OCI-LY7 (cell line): Measurements from ENCODE around the gene TYW1B. TPM values are rescaled to one million over a fixed set of nuclear protein-coding genes. Genes with fewer than 3 reads are reported as not detected.
"Not testable (repeated sequence)": the region's sequence is repeated elsewhere in the genome, so short reads cannot be mapped to it uniquely, and the experiment has no call there.

Experiments
- BruUV-seq: library from RNA; stranded (reverse); fragments of 400-500 nt; replicated peaks from 2 replicates; lab custom pipeline; 2021; lab: Mats Ljungman, UMichigan
- CTCF ChIA-PET: fragments of 300-600 bp; sonication (Branson Sonifier 250); formaldehyde crosslinking; loops from one replicate; lab custom pipeline; 2022; ENCODE audit warnings: antibody characterized with exemption; ENCODE audit not compliant: unreplicated experiment; lab: Charles Lee
- POLR2A ChIA-PET: fragments of 300-600 bp; sonication (Branson Sonifier 250); formaldehyde crosslinking; loops from one replicate; lab custom pipeline; 2022; ENCODE audit warnings: antibody characterized with exemption; lab: Charles Lee
- DNase-seq: peaks from one replicate; pipeline ENCODE4 v3.0.0-alpha.2; 2015; ENCODE audit warnings: low spot score
- H2AFZ ChIP-seq: fragments of 200-600 bp; sonication (generic), shearing (Covaris generic); 2 replicates; pipeline ENCODE4 v1.6.1; 2014; ENCODE audit warnings: mild to moderate bottlenecking, antibody characterized with exemption, low read length, moderate library complexity
- H3K27ac ChIP-seq: fragments of 200-600 bp; sonication (generic); 2 replicates; pipeline ENCODE4 v1.5.1; 2014; ENCODE audit warnings: mixed run types, low read depth, mild to moderate bottlenecking, moderate library complexity, low read length, inconsistent platforms; ENCODE audit not compliant: poor library complexity, severe bottlenecking
- H3K36me3 ChIP-seq: fragments of 200-600 bp; sonication (generic); 2 replicates; pipeline ENCODE4 v1.6.1; 2014; ENCODE audit warnings: mild to moderate bottlenecking, antibody characterized with exemption, low read length, moderate library complexity, mixed read lengths; ENCODE audit not compliant: insufficient read depth
- H3K4me1 ChIP-seq: fragments of 200-600 bp; sonication (generic); 2 replicates; pipeline ENCODE4 v1.5.1; 2014; ENCODE audit warnings: mild to moderate bottlenecking, low read length; ENCODE audit not compliant: insufficient read depth, poor library complexity, severe bottlenecking
- H3K4me2 ChIP-seq: fragments of 200-600 bp; sonication (generic); 2 replicates; pipeline ENCODE4 v1.6.1; 2014; ENCODE audit warnings: mild to moderate bottlenecking, low read length
- H3K4me3 ChIP-seq: fragments of 200-600 bp; sonication (generic); 2 replicates; pipeline ENCODE4 v1.5.1; 2014; ENCODE audit warnings: mild to moderate bottlenecking, low read depth, low read length; ENCODE audit not compliant: poor library complexity, severe bottlenecking
- H3K79me2 ChIP-seq: fragments of 200-600 bp; sonication (generic); 2 replicates; pipeline ENCODE4 v1.6.1; 2016; ENCODE audit warnings: low read depth, mild to moderate bottlenecking, low read length, moderate library complexity, mixed read lengths; ENCODE audit not compliant: insufficient read depth
- H3K9me2 ChIP-seq: fragments of 200-600 bp; sonication (generic); 2 replicates; pipeline ENCODE4 v1.6.1; 2016; ENCODE audit warnings: mild to moderate bottlenecking, low read length, mixed read lengths; ENCODE audit not compliant: insufficient read depth
- H3K9me3 ChIP-seq: fragments of 200-600 bp; sonication (generic); 2 replicates; pipeline ENCODE4 v1.6.1; 2014; ENCODE audit warnings: mild to moderate bottlenecking, mixed run types, low read length, mixed read lengths
- H4K20me1 ChIP-seq: fragments of 200-600 bp; sonication (generic); 2 replicates; pipeline ENCODE4 v1.6.1; 2014; ENCODE audit warnings: mild to moderate bottlenecking, antibody characterized with exemption, low read length, moderate library complexity, mixed read lengths; ENCODE audit not compliant: insufficient read depth
- EZH2phosphoT487 ChIP-seq: fragments of 200-600 bp; sonication (generic); IDR thresholded peaks from 2 replicates; pipeline ENCODE4 v1.6.1; 2018; ENCODE audit warnings: low read depth, borderline replicate concordance, mild to moderate bottlenecking, mixed run types, antibody characterized with exemption, low read length, moderate library complexity, mixed read lengths
- intact Hi-C: fragments of 100-400 bp; cut with micrococcal nuclease; formaldehyde crosslinking; loops from one replicate; pipeline ENCODE4 v1.10.0; 2022; ENCODE audit not compliant: unreplicated experiment
- total RNA-seq, 2 experiments: library from RNA; depleted of rRNA in 1 of 2; stranded (reverse); fragments of >200 nt in 1 of 2; shearing (Covaris generic) in 1 of 2; gene quantifications; 2 replicates each; pipeline ENCODE4 v1.2.3, GENCODE V29; 2014 to 2022
- TF ChIP-seq, protein P1 (sequence below): fragments of 200-600 bp; sonication (generic); conservative IDR thresholded peaks from 2 replicates; pipeline ENCODE4 v1.5.1; 2014; ENCODE audit warnings: mild to moderate bottlenecking, antibody characterized with exemption, low read length, moderate library complexity, mixed read lengths

Gene TYW1B
- total RNA-seq, 2 experiments from 2014 or later = 5.1 to 7.2 TPM

DNA sequence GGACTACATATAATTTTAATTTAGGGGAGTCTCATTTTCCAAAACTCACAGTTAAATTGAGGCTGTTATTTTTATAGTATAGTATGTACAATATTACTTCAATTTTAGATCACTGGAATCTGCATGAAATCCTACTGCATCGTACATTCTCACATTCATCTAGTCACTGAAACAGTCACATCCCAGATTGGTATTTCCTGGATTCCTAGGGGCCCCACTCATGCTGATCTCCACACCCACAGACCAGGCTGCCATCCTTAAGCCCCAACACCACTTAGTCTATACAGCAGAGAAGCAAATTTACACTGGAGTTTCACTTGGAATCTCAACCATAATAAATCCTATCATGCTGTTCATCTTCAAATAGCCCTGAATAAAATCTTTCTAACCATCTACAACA, 26.4 kb downstream of the TYW1B start:
- H3K4me2 ChIP-seq, intact Hi-C loops, CTCF ChIA-PET, H3K27ac ChIP-seq, H3K4me1 ChIP-seq, H3K9me3 ChIP-seq, BruUV-seq, H3K79me2 ChIP-seq, H3K9me2 ChIP-seq, H4K20me1 ChIP-seq, H3K4me3 ChIP-seq, DNase-seq, H2AFZ ChIP-seq: not testable (repeated sequence)
- POLR2A ChIA-PET = interaction anchor here (0.5 kb wide), 1 partner anchor 611 kb away, joined by 3 read pairs; no protein-coding TSS in a partner anchor
- H3K36me3 ChIP-seq = peaks cover 27% of the 10 kb centered on the region

- intact Hi-C loops, H4K20me1 ChIP-seq, H3K9me3 ChIP-seq, POLR2A ChIA-PET, H3K79me2 ChIP-seq, BruUV-seq, DNase-seq, H3K4me3 ChIP-seq, H3K9me2 ChIP-seq, H3K4me1 ChIP-seq, CTCF ChIA-PET, H2AFZ ChIP-seq, H3K27ac ChIP-seq, H3K4me2 ChIP-seq: not testable (repeated sequence)
- peaks cover 11% of the 10 kb centered on the region for H3K36me3 ChIP-seq
Observed at GRCh38 chr7:72795401-72795800, 32.6 kb downstream of the TYW1B start.

GRCh38 chr7:72793791-72794190, 34.2 kb downstream of the TYW1B start:
- no peaks in the 10 kb centered on the region for H4K20me1 ChIP-seq
- H3K36me3 ChIP-seq = peaks cover 11% of the 10 kb centered on the region
- ChIA-PET CTCF (no interaction called here), POLR2A (interaction anchor here (0.6 to 0.7 kb wide), 2 partner anchors 13 to 1346 kb away, joined by 5 read pairs; no protein-coding TSS in a partner anchor)
- H3K4me1 ChIP-seq = no peaks in the 10 kb centered on the region
- no peak overlapping the region for H3K4me2 ChIP-seq
- no peaks in the 10 kb centered on the region for H3K79me2 ChIP-seq
- no peak for DNase-seq
- H3K9me2 ChIP-seq = no peaks in the 10 kb centered on the region
- H3K27ac ChIP-seq = no peak overlapping the region
- H3K9me3 ChIP-seq = 0 out of 2 replicates have a peak, but pooled peaks cover 7% of the 10 kb centered on the region
- intact Hi-C loops = no loop called here
- no peak overlapping the region for H3K4me3 ChIP-seq
- no peak for TF ChIP-seq EZH2phosphoT487
- TF ChIP-seq, protein P1, sequence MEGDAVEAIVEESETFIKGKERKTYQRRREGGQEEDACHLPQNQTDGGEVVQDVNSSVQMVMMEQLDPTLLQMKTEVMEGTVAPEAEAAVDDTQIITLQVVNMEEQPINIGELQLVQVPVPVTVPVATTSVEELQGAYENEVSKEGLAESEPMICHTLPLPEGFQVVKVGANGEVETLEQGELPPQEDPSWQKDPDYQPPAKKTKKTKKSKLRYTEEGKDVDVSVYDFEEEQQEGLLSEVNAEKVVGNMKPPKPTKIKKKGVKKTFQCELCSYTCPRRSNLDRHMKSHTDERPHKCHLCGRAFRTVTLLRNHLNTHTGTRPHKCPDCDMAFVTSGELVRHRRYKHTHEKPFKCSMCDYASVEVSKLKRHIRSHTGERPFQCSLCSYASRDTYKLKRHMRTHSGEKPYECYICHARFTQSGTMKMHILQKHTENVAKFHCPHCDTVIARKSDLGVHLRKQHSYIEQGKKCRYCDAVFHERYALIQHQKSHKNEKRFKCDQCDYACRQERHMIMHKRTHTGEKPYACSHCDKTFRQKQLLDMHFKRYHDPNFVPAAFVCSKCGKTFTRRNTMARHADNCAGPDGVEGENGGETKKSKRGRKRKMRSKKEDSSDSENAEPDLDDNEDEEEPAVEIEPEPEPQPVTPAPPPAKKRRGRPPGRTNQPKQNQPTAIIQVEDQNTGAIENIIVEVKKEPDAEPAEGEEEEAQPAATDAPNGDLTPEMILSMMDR = no peak
- no TSS peak for BruUV-seq
- H2AFZ ChIP-seq = no peak overlapping the region

DNA sequence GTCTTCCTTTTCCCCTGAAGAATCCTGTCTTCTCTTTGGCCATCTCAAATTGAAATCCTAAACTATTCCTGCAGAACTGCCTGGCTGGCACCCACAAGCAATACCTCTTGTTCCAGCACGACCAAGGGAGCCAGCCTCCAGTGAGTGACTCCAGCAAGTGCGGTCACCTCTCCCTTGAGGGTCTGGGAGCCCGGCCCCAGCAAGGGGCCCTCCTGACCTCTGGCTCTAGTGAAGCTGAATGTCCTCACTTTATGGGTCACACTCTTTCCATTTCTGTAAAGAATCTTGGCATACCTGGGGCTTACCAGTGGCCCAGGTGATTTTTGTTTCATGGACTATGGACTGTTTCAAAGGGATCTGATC, 37.3 kb downstream of the TYW1B start:
- H3K4me1 ChIP-seq, H4K20me1 ChIP-seq, BruUV-seq, H3K36me3 ChIP-seq, H3K9me2 ChIP-seq, intact Hi-C loops, POLR2A ChIA-PET, H3K79me2 ChIP-seq, DNase-seq, H2AFZ ChIP-seq, H3K4me3 ChIP-seq, H3K4me2 ChIP-seq, H3K27ac ChIP-seq, H3K9me3 ChIP-seq, CTCF ChIA-PET: not testable (repeated sequence)

- DNase-seq, H3K4me3 ChIP-seq, H3K27ac ChIP-seq, intact Hi-C loops, H3K36me3 ChIP-seq, H3K79me2 ChIP-seq, POLR2A ChIA-PET, H4K20me1 ChIP-seq, H3K4me1 ChIP-seq, CTCF ChIA-PET, H3K4me2 ChIP-seq, H2AFZ ChIP-seq, BruUV-seq, H3K9me3 ChIP-seq, H3K9me2 ChIP-seq: not testable (repeated sequence)
Observed at GRCh38 chr7:72790048-72790697, 37.8 kb downstream of the TYW1B start.
